Body of pancreas (tissue), 4 donors: ENCODE measurements around the gene CADM2. TPM values are rescaled to one million over a fixed set of nuclear protein-coding genes. Genes with fewer than 3 reads are reported as not detected.

Experiments
- ATAC-seq: fragments of 150-250 bp; one replicate; pipeline ENCODE4 v1.9.1; 2016
- DNase-seq, 4 donors: peaks; one replicate each; pipeline ENCODE4 v3.0.0-alpha.2; 2019
- H3K27ac ChIP-seq, 4 donors: fragments of 200-600 bp; sonication (generic); 1 replicate in 3 of 4; 2 replicates in 1 of 4; pipeline versions ENCODE4 v1.5.1 to v1.6.1; 2016 to 2019; ENCODE audit warnings: mild to moderate bottlenecking in 1 of 4, mixed read lengths in 1 of 4, moderate library complexity in 1 of 4
- H3K27me3 ChIP-seq, 2 donors: fragments of 200-600 bp; sonication (generic); one replicate each; pipeline ENCODE4 v1.6.0; 2016; ENCODE audit warnings: mild to moderate bottlenecking in 1 of 2
- H3K36me3 ChIP-seq, 2 donors: fragments of 200-600 bp; sonication (generic); replicated peaks in 1 of 2; 2 replicates each; pipeline ENCODE4 v1.5.1; 2016; ENCODE audit warnings: low read depth in 2 of 2; ENCODE audit not compliant: insufficient read depth in 1 of 2
- H3K4me1 ChIP-seq: fragments of 200-600 bp; sonication (generic); one replicate; pipeline ENCODE4 v1.6.0; 2016
- H3K4me3 ChIP-seq, 2 donors: fragments of 200-600 bp; sonication (generic); 1 replicate in 1 of 2; 2 replicates in 1 of 2; pipeline ENCODE4 v1.5.1; 2016 to 2019
- H3K9me3 ChIP-seq, 3 donors: fragments of 200-600 bp; sonication (generic); 1 replicate in 2 of 3; 2 replicates in 1 of 3; pipeline ENCODE4 v1.5.1; 2016
- CTCF ChIP-seq, 7 experiments: fragments of 450-650 bp in 4 of 7; fragments of 200-600 bp in 3 of 7; sonication (generic) in 3 of 7; IDR thresholded peaks; one replicate each; pipeline ENCODE4 v1.5.1; 2016 to 2019; ENCODE audit warnings: antibody characterized with exemption in 7 of 7
- POLR2A ChIP-seq, 3 donors: fragments of 450-650 bp; IDR thresholded peaks; one replicate each; pipeline ENCODE4 v1.6.1; 2016; ENCODE audit warnings: antibody characterized with exemption in 3 of 3, mild to moderate bottlenecking in 2 of 3
- WGBS, 2 donors: methylation state at CpG; one replicate each; pipeline ENCODE4 v1.1.5; 2017; 5-methylcytosine and 5-hydroxymethylcytosine counted together
- intact Hi-C: fragments of 100-400 bp; cut with DNase I; formaldehyde crosslinking; loops from one replicate; pipeline ENCODE4 v1.15.1; 2023
- total RNA-seq, 2 donors: library from RNA; depleted of rRNA; stranded (reverse); fragments of >200 nt; gene quantifications; one replicate each; pipeline ENCODE4 v1.1.0, GENCODE V29; 2016

The CADM2 gene
- total RNA-seq, 2 donors from 2014 or later = 0.26 to 1.3 TPM

- no peaks in the 10 kb centered on the region for H3K27me3 ChIP-seq
- H3K4me1 ChIP-seq = no peaks in the 10 kb centered on the region
- no peaks in the 10 kb centered on the region for H3K9me3 ChIP-seq
- WGBS, 2 donors = 28 to 33% methylated on average over 4 of the region's 4 CpGs
- no peak overlapping the region for H3K4me3 ChIP-seq
- H3K36me3 ChIP-seq = no peaks in the 10 kb centered on the region
- intact Hi-C loops = no loop called here
- TF ChIP-seq POLR2A (IDR thresholded peaks at IDR 0.05) = no peak
- TF ChIP-seq CTCF (IDR thresholded peaks at IDR 0.05) = no peak
- ATAC-seq (no peak), DNase-seq (no peak)
- H3K27ac ChIP-seq = no peak overlapping the region
Observed at GRCh38 chr3:85255949-85256348, 297.2 kb downstream of the CADM2 start.

- H3K4me3 ChIP-seq = no peak overlapping the region
- TF ChIP-seq POLR2A (IDR thresholded peaks at IDR 0.05) = no peak
- no peak for TF ChIP-seq CTCF (IDR thresholded peaks at IDR 0.05)
- no peaks in the 10 kb centered on the region for H3K27me3 ChIP-seq
- no peaks in the 10 kb centered on the region for H3K4me1 ChIP-seq
- H3K36me3 ChIP-seq = no peaks in the 10 kb centered on the region
- no peaks in the 10 kb centered on the region for H3K9me3 ChIP-seq
- DNase-seq (no peak), ATAC-seq (no peak)
- intact Hi-C loops = no loop called here
- no peak overlapping the region for H3K27ac ChIP-seq
- 84 to 85% methylated on average over 5 of the region's 5 CpGs for WGBS, 2 donors
Observed at GRCh38 chr3:85258326-85258725, 299.5 kb downstream of the CADM2 start.

GRCh38 chr3:85258819-85259218 is 300.0 kb downstream of the CADM2 start:
- no peak for ATAC-seq
- H3K27me3 ChIP-seq = no peaks in the 10 kb centered on the region
- no peaks in the 10 kb centered on the region for H3K4me1 ChIP-seq
- no peaks in the 10 kb centered on the region for H3K9me3 ChIP-seq
- DNase-seq = no peak
- no peak for TF ChIP-seq CTCF (IDR thresholded peaks at IDR 0.05)
- TF ChIP-seq POLR2A (IDR thresholded peaks at IDR 0.05) = no peak
- no peak overlapping the region for H3K4me3 ChIP-seq
- WGBS, 2 donors = 74 to 81% methylated on average over 2 of the region's 2 CpGs
- intact Hi-C loops = no loop called here
- H3K36me3 ChIP-seq = no peaks in the 10 kb centered on the region
- no peak overlapping the region for H3K27ac ChIP-seq

- DNase-seq (no peak), ATAC-seq (no peak)
- intact Hi-C loops = no loop called here
- TF ChIP-seq CTCF (IDR thresholded peaks at IDR 0.05) = no peak
- TF ChIP-seq POLR2A (IDR thresholded peaks at IDR 0.05) = no peak
- H3K4me3 ChIP-seq = no peak overlapping the region
- no peaks in the 10 kb centered on the region for H3K4me1 ChIP-seq
- H3K27ac ChIP-seq = no peak overlapping the region
- 58 to 65% methylated on average over 2 of the region's 2 CpGs for WGBS, 2 donors
- H3K27me3 ChIP-seq = no peaks in the 10 kb centered on the region
- H3K9me3 ChIP-seq = no peaks in the 10 kb centered on the region
- no peaks in the 10 kb centered on the region for H3K36me3 ChIP-seq
Observed at GRCh38 chr3:85259748-85260147, 301.0 kb downstream of the CADM2 start.

GRCh38 chr3:85264381-85264780 is 305.6 kb downstream of the CADM2 start:
- ATAC-seq (no peak), DNase-seq (no peak)
- intact Hi-C loops = no loop called here
- Histone ChIP-seq H3K4me3 (no peak overlapping the region), H3K36me3 (no peaks in the 10 kb centered on the region), H3K9me3 (no peaks in the 10 kb centered on the region), H3K4me1 (no peaks in the 10 kb centered on the region), H3K27ac (no peak overlapping the region), H3K27me3 (no peaks in the 10 kb centered on the region)
- 55 to 71% methylated on average over 1 of the region's 1 CpG for WGBS, 2 donors
- TF ChIP-seq CTCF (IDR thresholded peaks at IDR 0.05) (no peak), POLR2A (IDR thresholded peaks at IDR 0.05) (no peak)
